Tibial artery (tissue), 4 donors: ENCODE measurements around the gene OPN1MW.
"Not testable (repeated sequence)": the region's sequence is repeated elsewhere in the genome, so short reads cannot be mapped to it uniquely, and the experiment has no call there.

Source experiments
- DNase-seq, 2 donors: peaks; one replicate each; pipeline ENCODE4 v3.0.0-alpha.2; 2019
- H3K27ac ChIP-seq, 2 donors: fragments of 200-600 bp; sonication (generic) in 1 of 2; 1 replicate in 1 of 2; 2 replicates in 1 of 2; pipeline ENCODE4 v1.5.1; 2018 to 2019; ENCODE audit warnings: mild to moderate bottlenecking in 1 of 2
- H3K27me3 ChIP-seq, 2 donors: fragments of 200-600 bp; sonication (generic) in 1 of 2; one replicate each; pipeline versions ENCODE4 v1.5.1 to v1.6.0; 2016 to 2019
- H3K36me3 ChIP-seq, 3 donors: fragments of 200-600 bp; sonication (generic) in 2 of 3; one replicate each; pipeline ENCODE4 v1.5.1; 2016 to 2019; ENCODE audit warnings: mild to moderate bottlenecking in 2 of 3
- H3K4me1 ChIP-seq, 4 donors: fragments of 200-600 bp; sonication (generic) in 2 of 4; 1 replicate in 3 of 4; 2 replicates in 1 of 4; pipeline ENCODE4 v1.5.1; 2016 to 2019
- H3K4me3 ChIP-seq, 2 donors: fragments of 200-600 bp; sonication (generic) in 1 of 2; 1 replicate in 1 of 2; 2 replicates in 1 of 2; pipeline ENCODE4 v1.5.1; 2018 to 2019; ENCODE audit warnings: mild to moderate bottlenecking in 2 of 2
- H3K9me3 ChIP-seq, 3 donors: fragments of 200-600 bp; sonication (generic) in 1 of 3; one replicate each; pipeline ENCODE4 v1.5.1; 2016 to 2019
- intact Hi-C: fragments of 100-400 bp; cut with DNase I; formaldehyde crosslinking; loops from one replicate; pipeline ENCODE4 v1.15.0; 2023; ENCODE audit warnings: low total_unique reads
- TF ChIP-seq, protein P1 (sequence below), 2 experiments: fragments of 200-600 bp in 1 of 2; fragments of 450-650 bp in 1 of 2; IDR thresholded peaks; one replicate each; pipeline ENCODE4 v1.5.1; 2017 to 2019; ENCODE audit warnings: antibody characterized with exemption in 2 of 2, mild to moderate bottlenecking in 1 of 2, moderate library complexity in 1 of 2

The OPN1MW gene

DNA sequence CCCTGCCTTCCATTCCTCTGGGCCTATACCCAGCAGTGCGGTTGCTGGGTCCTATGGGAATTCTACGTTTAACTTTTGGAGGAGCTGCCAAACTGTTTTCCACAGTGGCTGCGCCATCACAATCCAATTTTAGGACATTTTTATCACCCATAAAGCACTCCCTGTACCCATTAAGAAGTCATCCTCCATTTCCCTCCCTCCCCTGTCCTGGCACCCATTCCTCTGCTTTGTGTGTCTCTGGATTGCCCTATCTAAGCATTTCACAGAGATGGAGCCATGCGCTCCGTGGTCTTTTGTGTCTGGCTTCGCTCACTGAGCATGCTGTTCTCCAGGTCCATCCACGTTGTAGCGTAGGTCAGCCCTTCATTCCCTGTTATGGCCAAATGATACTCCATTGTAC lies 40.0 kb upstream of the OPN1MW start:
- H3K27ac ChIP-seq = no peak overlapping the region

DNA sequence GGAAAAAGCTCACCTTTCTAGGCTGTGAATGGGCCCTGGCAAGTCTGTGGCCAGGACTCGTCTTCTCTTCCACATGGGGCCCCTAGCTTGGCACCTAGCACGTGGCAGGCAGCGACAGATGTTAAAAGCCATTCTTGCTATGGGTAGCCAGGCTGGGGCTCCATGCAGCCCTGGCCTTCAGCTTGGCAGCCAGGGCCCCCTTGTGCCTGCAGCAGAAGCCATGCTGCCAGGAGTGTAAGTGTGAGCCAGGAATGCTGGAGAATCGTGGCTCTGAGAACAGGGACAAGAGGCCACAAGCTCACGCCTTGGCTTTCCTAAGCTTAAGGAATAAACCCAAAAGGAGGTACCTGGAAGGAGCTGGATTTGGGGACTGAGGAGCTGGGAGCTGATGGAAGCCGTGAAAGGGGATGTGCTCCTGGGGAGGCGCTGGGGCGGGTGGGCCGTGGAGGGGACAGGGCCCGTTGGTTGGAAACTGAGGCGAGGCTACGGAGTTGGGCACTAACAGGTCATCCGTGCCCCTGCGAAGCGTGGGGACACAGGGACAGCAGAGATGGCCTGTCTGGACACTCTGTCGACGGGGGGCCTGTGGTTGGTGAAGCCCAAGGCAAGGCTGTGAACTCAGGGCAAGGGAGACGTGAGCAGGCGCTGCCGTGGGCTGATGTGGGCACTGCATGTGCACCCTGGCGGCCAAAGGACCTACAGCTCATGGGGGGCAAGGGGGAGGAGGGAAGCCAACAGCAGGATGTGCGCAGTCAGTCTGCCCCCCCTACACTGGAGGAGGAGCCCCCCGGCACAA lies 39.2 kb upstream of the OPN1MW start:
- no peaks in the 10 kb centered on the region for H3K27me3 ChIP-seq
- no peak overlapping the region for H3K27ac ChIP-seq
- no peak overlapping the region for H3K4me3 ChIP-seq
- intact Hi-C loops = no loop called here
- H3K9me3 ChIP-seq = no peaks in the 10 kb centered on the region
- TF ChIP-seq, protein P1, sequence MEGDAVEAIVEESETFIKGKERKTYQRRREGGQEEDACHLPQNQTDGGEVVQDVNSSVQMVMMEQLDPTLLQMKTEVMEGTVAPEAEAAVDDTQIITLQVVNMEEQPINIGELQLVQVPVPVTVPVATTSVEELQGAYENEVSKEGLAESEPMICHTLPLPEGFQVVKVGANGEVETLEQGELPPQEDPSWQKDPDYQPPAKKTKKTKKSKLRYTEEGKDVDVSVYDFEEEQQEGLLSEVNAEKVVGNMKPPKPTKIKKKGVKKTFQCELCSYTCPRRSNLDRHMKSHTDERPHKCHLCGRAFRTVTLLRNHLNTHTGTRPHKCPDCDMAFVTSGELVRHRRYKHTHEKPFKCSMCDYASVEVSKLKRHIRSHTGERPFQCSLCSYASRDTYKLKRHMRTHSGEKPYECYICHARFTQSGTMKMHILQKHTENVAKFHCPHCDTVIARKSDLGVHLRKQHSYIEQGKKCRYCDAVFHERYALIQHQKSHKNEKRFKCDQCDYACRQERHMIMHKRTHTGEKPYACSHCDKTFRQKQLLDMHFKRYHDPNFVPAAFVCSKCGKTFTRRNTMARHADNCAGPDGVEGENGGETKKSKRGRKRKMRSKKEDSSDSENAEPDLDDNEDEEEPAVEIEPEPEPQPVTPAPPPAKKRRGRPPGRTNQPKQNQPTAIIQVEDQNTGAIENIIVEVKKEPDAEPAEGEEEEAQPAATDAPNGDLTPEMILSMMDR (IDR thresholded peaks at IDR 0.05) = no peak
- no peaks in the 10 kb centered on the region for H3K4me1 ChIP-seq
- no peaks in the 10 kb centered on the region for H3K36me3 ChIP-seq
- no peak for DNase-seq

More for the DNA sequence above, 40.0 kb upstream of the OPN1MW start:
- intact Hi-C loops = no loop called here
- TF ChIP-seq, protein P1 (IDR thresholded peaks at IDR 0.05) = no peak
- no peak for DNase-seq
- H3K36me3 ChIP-seq = no peaks in the 10 kb centered on the region
- no peaks in the 10 kb centered on the region for H3K9me3 ChIP-seq
- H3K4me1 ChIP-seq = no peaks in the 10 kb centered on the region
- no peak overlapping the region for H3K4me3 ChIP-seq
- H3K27me3 ChIP-seq = no peaks in the 10 kb centered on the region

DNA sequence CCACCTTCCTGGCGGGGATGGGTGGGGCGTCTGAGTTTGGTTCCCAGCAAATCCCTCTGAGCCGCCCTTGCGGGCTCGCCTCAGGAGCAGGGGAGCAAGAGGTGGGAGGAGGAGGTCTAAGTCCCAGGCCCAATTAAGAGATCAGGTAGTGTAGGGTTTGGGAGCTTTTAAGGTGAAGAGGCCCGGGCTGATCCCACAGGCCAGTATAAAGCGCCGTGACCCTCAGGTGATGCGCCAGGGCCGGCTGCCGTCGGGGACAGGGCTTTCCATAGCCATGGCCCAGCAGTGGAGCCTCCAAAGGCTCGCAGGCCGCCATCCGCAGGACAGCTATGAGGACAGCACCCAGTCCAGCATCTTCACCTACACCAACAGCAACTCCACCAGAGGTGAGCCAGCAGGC lies 38.4 kb upstream of the OPN1MW start, which contains the start of gene OPN1LW:
Gene OPN1LW (plus strand): TSS at position 234 of the 400 bp plus-strand sequence. CDS start 41 bp downstream, at position 275.
- H3K36me3 ChIP-seq, intact Hi-C loops, H3K9me3 ChIP-seq, DNase-seq, H3K27me3 ChIP-seq, H3K27ac ChIP-seq, H3K4me3 ChIP-seq, H3K4me1 ChIP-seq: not testable (repeated sequence)

DNA sequence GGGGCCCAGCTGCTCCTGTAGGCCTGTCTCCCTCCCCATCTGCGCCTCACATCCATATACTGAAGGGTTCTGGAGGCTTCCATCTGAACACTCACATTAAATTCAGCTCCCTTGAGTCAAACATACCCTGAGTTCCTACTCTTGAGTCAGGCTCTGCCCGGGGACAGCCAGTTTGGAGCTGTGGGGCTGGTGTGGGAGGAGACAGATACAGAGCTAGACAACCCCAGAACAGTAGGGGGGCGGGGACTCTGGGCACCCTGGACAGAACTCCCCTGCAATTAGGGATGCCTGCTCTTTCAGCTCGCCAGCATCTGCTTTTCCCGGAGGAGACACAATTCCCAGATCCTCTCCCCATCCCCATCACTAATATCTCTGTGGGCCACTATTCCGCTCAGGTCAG lies 31.4 kb upstream of the OPN1MW start:
- H3K36me3 ChIP-seq, H3K9me3 ChIP-seq, DNase-seq, H3K27ac ChIP-seq, H3K4me3 ChIP-seq, intact Hi-C loops, H3K27me3 ChIP-seq, H3K4me1 ChIP-seq: not testable (repeated sequence)

DNA sequence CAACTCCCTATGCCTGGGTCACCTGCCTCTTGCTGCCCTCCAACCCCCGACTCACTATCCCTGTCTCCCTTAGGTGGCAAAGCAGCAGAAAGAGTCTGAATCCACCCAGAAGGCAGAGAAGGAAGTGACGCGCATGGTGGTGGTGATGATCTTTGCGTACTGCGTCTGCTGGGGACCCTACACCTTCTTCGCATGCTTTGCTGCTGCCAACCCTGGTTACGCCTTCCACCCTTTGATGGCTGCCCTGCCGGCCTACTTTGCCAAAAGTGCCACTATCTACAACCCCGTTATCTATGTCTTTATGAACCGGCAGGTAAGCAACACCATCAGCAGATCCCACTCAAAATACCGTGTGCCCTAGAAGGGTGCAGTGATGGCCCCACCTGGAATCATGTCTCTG lies 26.2 kb upstream of the OPN1MW start:
- DNase-seq, H3K4me3 ChIP-seq, H3K9me3 ChIP-seq, H3K27me3 ChIP-seq, H3K4me1 ChIP-seq, intact Hi-C loops, H3K36me3 ChIP-seq, H3K27ac ChIP-seq: not testable (repeated sequence)

DNA sequence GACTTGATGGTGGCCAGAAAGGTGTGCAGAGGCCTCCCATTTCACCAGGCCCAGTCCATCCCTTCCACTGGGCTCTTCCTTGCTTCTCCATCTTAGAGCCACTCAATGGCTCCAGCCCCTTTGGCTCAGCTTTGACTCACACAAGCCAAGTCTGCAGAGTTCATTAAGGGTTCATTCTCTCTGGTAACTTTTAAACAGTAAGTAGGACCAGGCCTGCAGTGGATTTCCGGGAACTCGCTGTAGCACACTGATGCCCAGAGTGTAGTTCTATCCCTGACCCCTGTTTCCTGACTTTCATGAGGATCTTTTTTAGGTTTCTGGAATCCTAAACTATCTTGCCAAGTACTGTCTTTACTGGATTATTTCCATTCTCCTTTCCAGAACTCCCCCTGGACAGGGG lies 25.2 kb upstream of the OPN1MW start:
- H3K4me1 ChIP-seq, H3K4me3 ChIP-seq, DNase-seq, intact Hi-C loops, H3K27me3 ChIP-seq, H3K9me3 ChIP-seq, H3K27ac ChIP-seq, H3K36me3 ChIP-seq: not testable (repeated sequence)

DNA sequence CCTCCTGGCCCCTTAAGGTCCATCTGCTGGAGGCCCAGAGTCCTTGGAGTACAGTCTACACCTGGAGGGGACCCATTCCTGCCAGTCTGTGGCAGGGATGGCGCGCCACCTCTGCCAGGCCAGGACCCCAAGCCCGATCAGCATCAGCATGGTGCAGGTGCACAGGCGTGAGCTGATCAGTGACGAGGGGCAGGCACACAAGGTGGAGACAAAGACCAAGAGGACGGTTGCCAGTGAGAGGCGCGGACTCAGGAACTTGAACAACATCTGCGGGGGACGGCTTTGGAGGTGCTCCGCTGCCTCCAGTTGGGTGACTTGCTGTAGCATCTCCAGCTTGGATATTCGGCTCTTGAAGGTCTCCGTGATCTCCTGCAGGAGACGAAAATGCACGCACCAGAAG lies 23.1 kb upstream of the OPN1MW start:
- H3K9me3 ChIP-seq, intact Hi-C loops, H3K27me3 ChIP-seq, H3K4me3 ChIP-seq, H3K4me1 ChIP-seq, H3K36me3 ChIP-seq, H3K27ac ChIP-seq, DNase-seq: not testable (repeated sequence)

DNA sequence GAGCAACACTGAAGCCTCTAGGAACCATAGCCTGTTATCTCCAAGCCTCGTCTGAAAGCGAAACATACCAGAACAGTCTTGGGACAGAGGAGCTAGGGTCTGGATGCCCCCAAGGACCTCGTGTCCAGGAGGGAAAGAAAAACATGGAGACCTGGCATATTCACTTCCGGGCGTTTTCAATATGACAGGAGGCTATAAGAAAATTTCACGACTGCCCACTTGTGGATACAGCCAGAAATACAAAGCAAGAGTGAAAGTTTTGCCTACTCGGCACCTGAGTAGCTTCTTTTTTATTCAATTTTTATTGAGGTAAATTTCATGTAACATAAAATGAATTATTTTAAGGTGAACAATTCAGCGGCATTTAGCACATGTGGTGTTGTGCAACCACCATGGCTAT lies 17.5 kb upstream of the OPN1MW start:
- H3K27ac ChIP-seq, H3K36me3 ChIP-seq, H3K27me3 ChIP-seq, DNase-seq, H3K4me3 ChIP-seq, H3K9me3 ChIP-seq, intact Hi-C loops, H3K4me1 ChIP-seq: not testable (repeated sequence)

DNA sequence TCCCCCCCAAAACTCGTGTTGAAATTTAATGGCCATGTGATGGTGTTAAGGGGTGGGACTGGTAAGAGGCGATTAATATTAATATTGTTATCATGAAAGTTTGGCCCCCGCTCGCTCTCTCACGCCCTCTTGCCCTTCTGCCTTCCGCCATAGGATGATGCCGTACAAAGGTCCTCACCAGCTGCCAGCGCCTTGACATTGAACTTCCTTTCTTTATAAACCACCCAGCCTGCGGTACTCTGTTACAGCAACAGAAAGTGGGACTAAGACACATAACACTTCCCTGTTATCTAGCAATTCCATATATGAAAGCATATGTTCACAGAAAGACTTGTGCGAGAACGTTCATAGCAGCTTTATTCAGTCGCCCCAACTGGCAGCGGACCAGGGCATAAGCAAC lies 14.0 kb upstream of the OPN1MW start:
- H3K9me3 ChIP-seq = not testable (repeated sequence)

DNA sequence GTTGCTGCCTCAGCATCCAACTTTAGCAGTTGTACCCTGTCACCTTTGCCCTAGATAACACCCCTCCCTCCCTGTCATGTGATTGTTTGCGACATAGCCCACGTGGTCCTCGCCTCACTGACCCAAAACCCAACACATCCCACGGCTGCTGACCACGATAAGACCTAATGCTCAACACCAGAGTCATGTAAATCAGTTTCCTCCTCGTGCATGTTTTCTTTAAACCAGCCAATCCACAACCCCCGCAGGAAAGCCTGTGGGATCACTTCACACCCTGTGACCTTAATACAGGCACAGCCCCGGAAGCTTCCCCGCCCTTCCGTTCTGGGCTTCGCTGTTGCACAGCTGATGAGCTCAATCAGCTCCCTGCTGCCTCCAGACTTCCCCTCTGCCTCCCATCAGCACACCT lies 9.9 kb upstream of the OPN1MW start:
- intact Hi-C loops, H3K9me3 ChIP-seq, H3K4me3 ChIP-seq, H3K4me1 ChIP-seq, H3K36me3 ChIP-seq, DNase-seq, H3K27ac ChIP-seq, H3K27me3 ChIP-seq: not testable (repeated sequence)

More for the DNA sequence above, 14.0 kb upstream of the OPN1MW start:
- H3K4me1 ChIP-seq, H3K27me3 ChIP-seq, intact Hi-C loops, DNase-seq, H3K36me3 ChIP-seq, H3K4me3 ChIP-seq, H3K27ac ChIP-seq: not testable (repeated sequence)

DNA sequence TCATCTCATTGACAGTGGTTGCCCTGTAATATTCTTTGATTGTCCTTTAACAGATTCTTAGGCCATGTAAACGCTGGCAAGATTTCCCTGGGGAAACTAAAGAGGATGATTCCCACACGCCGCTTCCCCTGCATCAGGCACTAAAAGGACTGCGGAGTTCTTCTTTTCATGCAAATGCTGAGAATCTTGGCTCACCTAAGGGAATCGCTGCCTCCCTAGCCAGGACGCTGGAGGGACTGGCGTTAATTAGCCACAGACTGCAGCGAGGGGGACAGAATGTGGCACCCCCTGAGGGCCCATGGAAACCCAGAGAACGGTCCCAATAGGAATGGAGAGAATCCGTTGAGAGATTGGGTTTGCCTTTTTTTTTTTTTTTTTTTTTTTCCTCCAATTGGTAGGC lies 8.0 kb upstream of the OPN1MW start:
- H3K27ac ChIP-seq, H3K4me3 ChIP-seq, intact Hi-C loops, H3K27me3 ChIP-seq, H3K9me3 ChIP-seq, H3K36me3 ChIP-seq, DNase-seq, H3K4me1 ChIP-seq: not testable (repeated sequence)

DNA sequence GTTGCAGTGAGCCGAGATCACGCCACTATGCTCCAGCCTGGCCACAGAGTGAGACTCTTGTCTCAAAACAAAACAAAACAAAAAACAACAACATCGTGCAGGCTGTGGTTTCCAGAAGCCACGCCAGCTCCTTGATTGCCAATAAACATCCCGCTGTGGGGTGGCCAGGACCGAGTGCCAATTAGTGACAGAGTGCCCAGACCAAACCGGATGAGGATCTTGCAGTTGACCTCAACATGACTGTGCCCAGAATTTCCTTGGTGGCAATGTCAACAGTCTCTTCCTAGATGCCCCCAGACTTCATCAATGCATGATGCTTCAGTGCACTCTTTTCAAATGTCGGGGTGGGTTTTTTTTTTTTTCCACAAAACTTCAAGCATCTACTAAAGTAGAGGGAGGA lies 1.4 kb downstream of the OPN1MW start:
- DNase-seq, H3K4me3 ChIP-seq, H3K4me1 ChIP-seq, H3K9me3 ChIP-seq, intact Hi-C loops, H3K27me3 ChIP-seq, H3K27ac ChIP-seq, H3K36me3 ChIP-seq: not testable (repeated sequence)

DNA sequence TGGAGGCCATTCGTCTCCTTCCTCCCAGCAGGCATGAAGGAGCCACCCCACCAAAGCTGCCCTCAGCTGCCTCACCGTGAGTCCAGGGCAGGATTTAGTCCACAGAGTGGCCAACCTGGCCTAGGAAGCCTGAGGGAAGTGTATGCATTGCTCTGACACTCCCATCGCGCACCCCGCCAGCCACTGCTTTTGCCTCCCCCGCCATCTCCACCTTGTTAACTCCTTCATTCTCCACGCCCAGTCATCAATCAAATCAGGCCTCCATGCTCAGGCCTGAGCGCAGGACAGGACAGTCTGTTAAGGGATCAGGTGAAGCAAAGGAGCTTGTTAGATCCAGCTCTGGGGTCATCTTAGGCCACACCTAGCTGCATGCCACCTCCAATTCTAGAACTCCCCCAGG lies 10.4 kb downstream of the OPN1MW start:
- intact Hi-C loops, H3K27me3 ChIP-seq, H3K4me1 ChIP-seq, H3K9me3 ChIP-seq, H3K27ac ChIP-seq, H3K4me3 ChIP-seq, H3K36me3 ChIP-seq, DNase-seq: not testable (repeated sequence)
